A549 (cell line): Measurements from ENCODE around the gene SMC6.

Source experiments
- CTCF ChIP-seq: fragments of >200 bp; sonication (Bioruptor Twin); formaldehyde crosslinking; IDR thresholded peaks from 3 replicates; pipeline ENCODE4 v1.5.1; 2016
- RAD21 ChIP-seq, 2 experiments: fragments of >200 bp in 1 of 2; sonication (Bioruptor Twin) in 1 of 2; formaldehyde crosslinking in 1 of 2; IDR thresholded peaks in 1 of 2; conservative IDR thresholded peaks in 1 of 2; 2 replicates in 1 of 2; 3 replicates in 1 of 2; pipeline ENCODE4 v1.6.1; 2012 to 2018; ENCODE audit warnings: inconsistent platforms in 1 of 2

DNA sequence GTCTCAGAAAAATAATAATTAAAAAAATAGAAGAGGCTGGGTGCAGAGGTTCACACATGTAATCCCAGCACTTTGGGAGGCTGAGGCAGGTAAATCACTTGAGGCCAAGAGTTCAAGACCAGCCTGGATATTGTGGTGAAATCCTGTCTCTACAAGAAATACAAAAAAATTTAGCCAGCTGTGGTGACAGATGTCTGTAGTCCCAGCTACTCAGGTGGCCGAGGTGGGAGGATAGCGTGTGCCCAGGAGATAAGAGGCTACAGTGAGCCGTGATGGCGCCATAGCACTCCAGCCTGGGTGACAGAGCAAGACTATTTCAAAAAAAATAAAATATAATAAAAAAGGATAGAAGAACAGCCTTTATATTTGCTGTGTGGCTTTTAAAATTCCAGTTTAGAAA lies 35.9 kb downstream of the SMC6 start:
- no peak for TF ChIP-seq RAD21 (conservative IDR thresholded peaks at IDR 0.05 in 1 of 2, IDR thresholded peaks at IDR 0.05 in 1 of 2)
- TF ChIP-seq CTCF, result no peak
